ENCODE results near the gene SORT1.

DNA sequence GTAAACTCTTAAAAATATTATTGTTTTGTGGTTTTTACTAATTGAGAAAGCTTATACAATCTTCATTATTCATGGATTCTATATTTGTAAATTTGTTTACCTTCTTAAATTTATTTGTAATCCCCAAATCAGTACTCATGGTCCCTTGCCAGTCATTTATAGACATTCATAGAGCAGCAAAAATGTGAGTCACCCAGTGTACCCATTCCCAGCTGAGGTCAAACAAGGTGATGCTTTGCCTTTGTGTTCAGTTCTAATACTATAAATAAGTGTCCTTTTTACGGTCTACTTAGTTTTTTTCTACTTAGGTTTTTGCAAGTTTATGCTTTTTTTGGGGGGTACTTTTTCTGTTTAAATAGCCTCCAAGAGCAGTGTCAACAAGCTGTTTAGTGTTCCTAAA is 36.1 kb downstream of the SORT1 start:
- TF ChIP-seq CTCF (IDR thresholded peaks at IDR 0.05; ENCODE audit: low read depth, low read length, missing input control) (no peak), SP1 (IDR thresholded peaks at IDR 0.05) (no peak), YY1 (IDR thresholded peaks at IDR 0.05) (no peak), TAF1 (conservative IDR thresholded peaks at IDR 0.05) (no peak), JUND (IDR thresholded peaks at IDR 0.05) (no peak), GABPA (IDR thresholded peaks at IDR 0.05 in 1 of 2, conservative IDR thresholded peaks at IDR 0.05 in 1 of 2) (no peak), RXRA (IDR thresholded peaks at IDR 0.05) (no peak), RAD21 (IDR thresholded peaks at IDR 0.05) (no peak), FOXA2 (IDR thresholded peaks at IDR 0.05) (no peak), HNF4A (conservative IDR thresholded peaks at IDR 0.05) (no peak)
- TF ChIP-seq, protein P1, sequence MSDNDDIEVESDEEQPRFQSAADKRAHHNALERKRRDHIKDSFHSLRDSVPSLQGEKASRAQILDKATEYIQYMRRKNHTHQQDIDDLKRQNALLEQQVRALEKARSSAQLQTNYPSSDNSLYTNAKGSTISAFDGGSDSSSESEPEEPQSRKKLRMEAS (IDR thresholded peaks at IDR 0.05), result no peak
- TF ChIP-seq, protein P2, sequence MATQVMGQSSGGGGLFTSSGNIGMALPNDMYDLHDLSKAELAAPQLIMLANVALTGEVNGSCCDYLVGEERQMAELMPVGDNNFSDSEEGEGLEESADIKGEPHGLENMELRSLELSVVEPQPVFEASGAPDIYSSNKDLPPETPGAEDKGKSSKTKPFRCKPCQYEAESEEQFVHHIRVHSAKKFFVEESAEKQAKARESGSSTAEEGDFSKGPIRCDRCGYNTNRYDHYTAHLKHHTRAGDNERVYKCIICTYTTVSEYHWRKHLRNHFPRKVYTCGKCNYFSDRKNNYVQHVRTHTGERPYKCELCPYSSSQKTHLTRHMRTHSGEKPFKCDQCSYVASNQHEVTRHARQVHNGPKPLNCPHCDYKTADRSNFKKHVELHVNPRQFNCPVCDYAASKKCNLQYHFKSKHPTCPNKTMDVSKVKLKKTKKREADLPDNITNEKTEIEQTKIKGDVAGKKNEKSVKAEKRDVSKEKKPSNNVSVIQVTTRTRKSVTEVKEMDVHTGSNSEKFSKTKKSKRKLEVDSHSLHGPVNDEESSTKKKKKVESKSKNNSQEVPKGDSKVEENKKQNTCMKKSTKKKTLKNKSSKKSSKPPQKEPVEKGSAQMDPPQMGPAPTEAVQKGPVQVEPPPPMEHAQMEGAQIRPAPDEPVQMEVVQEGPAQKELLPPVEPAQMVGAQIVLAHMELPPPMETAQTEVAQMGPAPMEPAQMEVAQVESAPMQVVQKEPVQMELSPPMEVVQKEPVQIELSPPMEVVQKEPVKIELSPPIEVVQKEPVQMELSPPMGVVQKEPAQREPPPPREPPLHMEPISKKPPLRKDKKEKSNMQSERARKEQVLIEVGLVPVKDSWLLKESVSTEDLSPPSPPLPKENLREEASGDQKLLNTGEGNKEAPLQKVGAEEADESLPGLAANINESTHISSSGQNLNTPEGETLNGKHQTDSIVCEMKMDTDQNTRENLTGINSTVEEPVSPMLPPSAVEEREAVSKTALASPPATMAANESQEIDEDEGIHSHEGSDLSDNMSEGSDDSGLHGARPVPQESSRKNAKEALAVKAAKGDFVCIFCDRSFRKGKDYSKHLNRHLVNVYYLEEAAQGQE (IDR thresholded peaks at IDR 0.05), result no peak

All from liver (tissue), 3 donors.